SK-N-SH (cell line): ENCODE data around the gene CHST11. TPM values are rescaled to one million over a fixed set of nuclear protein-coding genes. Genes with fewer than 3 reads are reported as not detected.

Experiments used
- CTCF ChIA-PET: fragments of 300-600, 350-600 bp; formaldehyde crosslinking; extraction: SDS; loops from one replicate; lab custom pipeline; 2021; lab: Yijun Ruan, JAX
- POLR2A ChIA-PET: fragments of 350-600 bp; sonication (Branson Sonifier 250); formaldehyde crosslinking; extraction: SDS; loops from one replicate; lab custom pipeline; 2020; ENCODE audit warnings: antibody characterized with exemption, inconsistent platforms; lab: Yijun Ruan, JAX
- DNase-seq: peaks from one replicate; pipeline ENCODE4 v3.0.0; 2012
- H2AFZ ChIP-seq: fragments of 200-600 bp; sonication (generic); 2 replicates; pipeline ENCODE4 v1.8.1; 2016; ENCODE audit warnings: antibody characterized with exemption, mild to moderate bottlenecking, low read depth
- H3F3A ChIP-seq: fragments of 200-600 bp; sonication (generic); replicated peaks from 2 replicates; pipeline ENCODE3; 2016; ENCODE audit warnings: antibody characterized with exemption, mild to moderate bottlenecking; ENCODE audit not compliant: insufficient read depth
- H3K27ac ChIP-seq, 2 experiments: fragments of 200-500 bp in 1 of 2; fragments of 200-600 bp in 1 of 2; sonication (Bioruptor generic) in 1 of 2; sonication (generic), shearing (Covaris generic) in 1 of 2; 2 replicates each; pipeline versions ENCODE4 v1.5.1 to v1.6.1; 2014 to 2016; ENCODE audit warnings: low read depth in 2 of 2, inconsistent platforms in 1 of 2, low read length in 1 of 2, mild to moderate bottlenecking in 1 of 2, mixed read lengths in 1 of 2
- H3K27me3 ChIP-seq: fragments of 200-600 bp; sonication (generic), shearing (Covaris generic); 2 replicates; pipeline ENCODE4 v1.6.1; 2016; ENCODE audit warnings: mixed run types; ENCODE audit not compliant: insufficient read depth
- H3K36me3 ChIP-seq, 2 experiments: fragments of 200-500 bp in 1 of 2; fragments of 200-600 bp in 1 of 2; sonication (Bioruptor generic) in 1 of 2; sonication (generic) in 1 of 2; replicated peaks in 1 of 2; 2 replicates each; pipeline versions ENCODE3 to v1.5.1; 2014 to 2016; ENCODE audit warnings: low read length in 1 of 2, mild to moderate bottlenecking in 1 of 2; ENCODE audit not compliant: insufficient read depth in 2 of 2, control insufficient read depth in 1 of 2
- H3K4me1 ChIP-seq, 2 experiments: fragments of 200-500 bp in 1 of 2; fragments of 200-600 bp in 1 of 2; sonication (Bioruptor generic) in 1 of 2; sonication (generic), shearing (Covaris generic) in 1 of 2; 2 replicates each; pipeline versions ENCODE4 v1.5.1 to v1.6.1; 2014 to 2016; ENCODE audit warnings: low read depth in 1 of 2, low read length in 1 of 2, mixed run types in 1 of 2; ENCODE audit not compliant: insufficient read depth in 2 of 2, control insufficient read depth in 1 of 2
- H3K4me2 ChIP-seq: fragments of 200-600 bp; sonication (generic), shearing (Covaris generic); 2 replicates; pipeline ENCODE4 v1.6.1; 2017; ENCODE audit warnings: mixed run types
- H3K4me3 ChIP-seq, 2 experiments: fragments of 200-500 bp in 1 of 2; fragments of 200-600 bp in 1 of 2; sonication (Bioruptor generic) in 1 of 2; sonication (generic), shearing (Covaris generic) in 1 of 2; 2 replicates each; pipeline versions ENCODE4 v1.5.1 to v1.8.1; 2014 to 2016; ENCODE audit warnings: low read depth in 2 of 2, inconsistent platforms in 1 of 2, low read length in 1 of 2, mild to moderate bottlenecking in 1 of 2, mixed read lengths in 1 of 2, moderate library complexity in 1 of 2
- H3K79me2 ChIP-seq: fragments of 200-600 bp; sonication (generic); 2 replicates; pipeline ENCODE4 v1.8.1; 2017; ENCODE audit warnings: mild to moderate bottlenecking; ENCODE audit not compliant: insufficient read depth
- H3K9ac ChIP-seq: fragments of 200-600 bp; sonication (generic); 2 replicates; pipeline ENCODE4 v1.6.1; 2017; ENCODE audit warnings: mixed run types
- H3K9me2 ChIP-seq: fragments of 200-600 bp; sonication (generic); 2 replicates; pipeline ENCODE4 v1.6.1; 2017; ENCODE audit warnings: mixed run types
- H3K9me3 ChIP-seq: fragments of 200-600 bp; sonication (generic); 2 replicates; pipeline ENCODE4 v1.6.1; 2017; ENCODE audit warnings: mixed run types, mild to moderate bottlenecking, moderate library complexity
- H4K20me1 ChIP-seq: fragments of 200-600 bp; sonication (generic); 2 replicates; pipeline ENCODE4 v1.6.1; 2017; ENCODE audit warnings: mild to moderate bottlenecking, mixed run types; ENCODE audit not compliant: insufficient read depth
- GABPA ChIP-seq: IDR thresholded peaks from 2 replicates; pipeline ENCODE4 v1.4.0; 2012; ENCODE audit warnings: low read depth, mild to moderate bottlenecking
- IRF3 ChIP-seq: fragments of 150-350 bp; IDR thresholded peaks from 2 replicates; pipeline ENCODE4 v1.6.1; 2016; ENCODE audit warnings: mild to moderate bottlenecking, low read depth, low read length
- MAX ChIP-seq: IDR thresholded peaks from 2 replicates; pipeline ENCODE4 v1.4.0; 2012; ENCODE audit warnings: low read depth
- MXI1 ChIP-seq: IDR thresholded peaks from 2 replicates; pipeline ENCODE4 v1.6.1; 2012; ENCODE audit warnings: mild to moderate bottlenecking, low read depth, low read length, improper control_type of control experiment
- PBX3 ChIP-seq: IDR thresholded peaks from 2 replicates; pipeline ENCODE4; 2012
- RAD21 ChIP-seq: IDR thresholded peaks from 2 replicates; pipeline ENCODE4 v1.6.1; 2012; ENCODE audit warnings: mild to moderate bottlenecking, low read length
- RCOR1 ChIP-seq: fragments of 150-350 bp; IDR thresholded peaks from 2 replicates; pipeline ENCODE4 v1.6.1; 2017; ENCODE audit warnings: antibody characterized with exemption, low read length
- REST ChIP-seq: IDR thresholded peaks from 2 replicates; pipeline ENCODE4 v1.6.1; 2012; ENCODE audit warnings: mild to moderate bottlenecking, low read depth, low read length, moderate library complexity
- RFX5 ChIP-seq: IDR thresholded peaks from 2 replicates; pipeline ENCODE4 v1.6.1; 2012; ENCODE audit warnings: mild to moderate bottlenecking, improper control_type of control experiment, low read length
- TEAD4 ChIP-seq: IDR thresholded peaks from 2 replicates; pipeline ENCODE4 v1.4.0; 2012; ENCODE audit warnings: mild to moderate bottlenecking, borderline replicate concordance; ENCODE audit not compliant: insufficient read depth
- USF1 ChIP-seq: IDR thresholded peaks from 2 replicates; pipeline ENCODE4 v1.4.0; 2012; ENCODE audit warnings: low read depth, borderline replicate concordance
- WGBS: methylation state at CpG from one replicate; pipeline ENCODE4 v1.1.6; 2017; ENCODE audit warnings: low lambda C conversion rate; 5-methylcytosine and 5-hydroxymethylcytosine counted together
- polyA plus RNA-seq, 3 experiments: library from polyadenylated mRNA; depleted of rRNA; stranded (reverse); fragments of >200 nt; gene quantifications; 2 replicates each; pipeline ENCODE4 v1.2.3, GENCODE V29; 2012

CHST11 gene
- polyA plus RNA-seq, 1 of the 3 experiments (the other 2 are of a cell fraction), result 18.6 TPM

GRCh38 chr12:104503191-104503590 is 46.4 kb downstream of the CHST11 start:
- no peaks in the 10 kb centered on the region for H3K36me3 ChIP-seq
- TF ChIP-seq REST, result no peak
- TF ChIP-seq TEAD4, result no peak
- TF ChIP-seq IRF3, result no peak
- no peak for TF ChIP-seq RFX5
- no peak for TF ChIP-seq PBX3
- no peak for TF ChIP-seq RAD21
- TF ChIP-seq GABPA, result no peak
- TF ChIP-seq MAX, result no peak
- no peak for TF ChIP-seq USF1
- H3F3A ChIP-seq, result no peaks in the 10 kb centered on the region
- POLR2A ChIA-PET, result no interaction called here
- no peak overlapping the region for H3K27ac ChIP-seq
- 92% methylated on average over 4 of the region's 4 CpGs for WGBS
- no peaks in the 10 kb centered on the region for H3K9me3 ChIP-seq
- no peak overlapping the region for H3K9ac ChIP-seq
- no peak overlapping the region for H3K4me2 ChIP-seq
- 0 out of 2 replicates have a peak, but pooled peaks cover 4% of the 10 kb centered on the region for H4K20me1 ChIP-seq
- DNase-seq, result no peak
- H2AFZ ChIP-seq, result no peak overlapping the region
- no peaks in the 10 kb centered on the region for H3K79me2 ChIP-seq
- H3K9me2 ChIP-seq, result no peaks in the 10 kb centered on the region
- no peak overlapping the region for H3K4me3 ChIP-seq
- CTCF ChIA-PET, result interaction anchor here (0.6 to 1.2 kb wide), 2 partner anchors 39 to 121 kb away, joined by 3 to 4 read pairs; no protein-coding TSS in a partner anchor
- no peaks in the 10 kb centered on the region for H3K27me3 ChIP-seq
- H3K4me1 ChIP-seq, result peaks cover 0 to 28% of the 10 kb centered on the region in 2 experiments; a peak in 1 of 4 replicates

- 0 out of 2 replicates have a peak, but pooled peaks cover 4% of the 10 kb centered on the region for H4K20me1 ChIP-seq
- H3K9ac ChIP-seq, result no peak overlapping the region
- no peaks in the 10 kb centered on the region for H3K36me3 ChIP-seq
- no peaks in the 10 kb centered on the region for H3K79me2 ChIP-seq
- no peaks in the 10 kb centered on the region for H3F3A ChIP-seq
- no peaks in the 10 kb centered on the region for H3K27me3 ChIP-seq
- WGBS, result 68% methylated on average over 7 of the region's 9 CpGs
- CTCF ChIA-PET, result no interaction called here
- no peaks in the 10 kb centered on the region for H3K9me3 ChIP-seq
- H3K4me1 ChIP-seq, result peaks cover 0 to 28% of the 10 kb centered on the region in 2 experiments; a peak in 1 of 4 replicates
- no peak overlapping the region for H2AFZ ChIP-seq
- DNase-seq, result peak; percentile 65
- TF ChIP-seq RCOR1 (peak; percentile 77; the same call in 1 of the 2 replicates), MXI1 (peak; percentile 45; the same call in 1 of the 2 replicates), PBX3 (no peak)
- TF ChIP-seq, all 33 proteins: peak for 2
- H3K27ac ChIP-seq, result no peak overlapping the region
- H3K4me2 ChIP-seq, result no peak overlapping the region
- H3K9me2 ChIP-seq, result no peaks in the 10 kb centered on the region
- POLR2A ChIA-PET, result interaction anchor here (1.2 kb wide), 1 partner anchor 31 kb away, joined by 3 read pairs; no protein-coding TSS in a partner anchor
- no peak overlapping the region for H3K4me3 ChIP-seq
Measured at GRCh38 chr12:104504146-104504545, 47.4 kb downstream of the CHST11 start.
